Activated CD8-positive, alpha-beta T cell treated with anti-CD3 and anti-CD28 coated beads for 36 hours (primary cell): ENCODE data around the gene ABHD1. TPM values are rescaled to one million over a fixed set of nuclear protein-coding genes. Genes with fewer than 3 reads are reported as not detected.

Experiments used
- ATAC-seq: fragments of 200-7000 bp; cut with Tn5 transposase; one replicate; pipeline ENCODE4 v1.10.0; 2021; ENCODE audit warnings: mild to moderate bottlenecking, moderate library complexity
- CTCF ChIA-PET: fragments of 350-600 bp; sonication (Branson Sonifier 250); formaldehyde crosslinking; loops from one replicate; lab custom pipeline; 2021; ENCODE audit warnings: antibody characterized with exemption; lab: Charles Lee
- POLR2A ChIA-PET: fragments of 350-600 bp; sonication (Branson Sonifier 250); formaldehyde crosslinking; loops from one replicate; lab custom pipeline; 2021; ENCODE audit warnings: antibody characterized with exemption; lab: Charles Lee
- DNase-seq: peaks from one replicate; pipeline ENCODE4 v3.0.0-alpha.2; 2020
- H3K27ac Mint-ChIP-seq: one replicate; pipeline ENCODE4 v1.8.0; 2021; ENCODE audit warnings: mild to moderate bottlenecking, mixed read lengths
- H3K27me3 Mint-ChIP-seq: one replicate; pipeline ENCODE4 v1.8.0; 2021; ENCODE audit warnings: mixed read lengths
- H3K36me3 Mint-ChIP-seq: one replicate; pipeline ENCODE4 v1.8.0; 2021; ENCODE audit warnings: low read depth, mixed read lengths
- H3K4me1 Mint-ChIP-seq: one replicate; pipeline ENCODE4 v1.8.0; 2021; ENCODE audit warnings: low read depth, mixed read lengths
- H3K4me3 Mint-ChIP-seq: one replicate; pipeline ENCODE4 v1.8.0; 2021; ENCODE audit warnings: mild to moderate bottlenecking, moderate library complexity, mixed read lengths
- H3K9me3 Mint-ChIP-seq: one replicate; pipeline ENCODE4 v1.8.0; 2021; ENCODE audit warnings: mixed read lengths
- CTCF ChIP-seq: fragments of 200-600 bp; IDR thresholded peaks from one replicate; pipeline ENCODE4 v1.8.0; 2022; ENCODE audit warnings: antibody characterized with exemption, mild to moderate bottlenecking
- intact Hi-C: fragments of 100-400 bp; cut with micrococcal nuclease; formaldehyde crosslinking; loops from one replicate; pipeline ENCODE4 v1.10.0; 2022
- total RNA-seq, 2 experiments: library from RNA; stranded (reverse); gene quantifications; one replicate each; pipeline ENCODE4 v1.2.3, GENCODE V29; 2021

Gene ABHD1
- total RNA-seq, 2 experiments from 2014 or later: 0.36 to 0.50 TPM

- Mint-ChIP-seq H3K36me3 (peaks cover 9% of the 10 kb centered on the region), H3K4me1 (peaks cover 9% of the 10 kb centered on the region), H3K27me3 (no peaks in the 10 kb centered on the region), H3K4me3 (no peak overlapping the region), H3K9me3 (no peaks in the 10 kb centered on the region), H3K27ac (no peak overlapping the region)
- no peak for TF ChIP-seq CTCF
- intact Hi-C loops: no loop called here
- no peak for ATAC-seq
- ChIA-PET CTCF (interaction anchor here (1.3 kb wide), 1 partner anchor 176 kb away, joined by 3 read pairs; no protein-coding TSS in a partner anchor), POLR2A (interaction anchor here (0.5 kb wide), 1 partner anchor 92 kb away, joined by 3 read pairs; no protein-coding TSS in a partner anchor)
- no peak for DNase-seq
Measured at GRCh38 chr2:27126252-27126710, 2.7 kb downstream of the ABHD1 start.

GRCh38 chr2:27127883-27128667 is 4.5 kb downstream of the ABHD1 start:
- Mint-ChIP-seq H3K36me3 (peaks cover 21% of the 10 kb centered on the region), H3K4me3 (no peak overlapping the region), H3K9me3 (no peaks in the 10 kb centered on the region), H3K27ac (no peak overlapping the region), H3K27me3 (no peaks in the 10 kb centered on the region), H3K4me1 (peaks cover 14% of the 10 kb centered on the region)
- ChIA-PET CTCF (no interaction called here), POLR2A (no interaction called here)
- no peak for TF ChIP-seq CTCF
- DNase-seq (no peak), ATAC-seq (no peak)
- intact Hi-C loops: no loop called here

DNA sequence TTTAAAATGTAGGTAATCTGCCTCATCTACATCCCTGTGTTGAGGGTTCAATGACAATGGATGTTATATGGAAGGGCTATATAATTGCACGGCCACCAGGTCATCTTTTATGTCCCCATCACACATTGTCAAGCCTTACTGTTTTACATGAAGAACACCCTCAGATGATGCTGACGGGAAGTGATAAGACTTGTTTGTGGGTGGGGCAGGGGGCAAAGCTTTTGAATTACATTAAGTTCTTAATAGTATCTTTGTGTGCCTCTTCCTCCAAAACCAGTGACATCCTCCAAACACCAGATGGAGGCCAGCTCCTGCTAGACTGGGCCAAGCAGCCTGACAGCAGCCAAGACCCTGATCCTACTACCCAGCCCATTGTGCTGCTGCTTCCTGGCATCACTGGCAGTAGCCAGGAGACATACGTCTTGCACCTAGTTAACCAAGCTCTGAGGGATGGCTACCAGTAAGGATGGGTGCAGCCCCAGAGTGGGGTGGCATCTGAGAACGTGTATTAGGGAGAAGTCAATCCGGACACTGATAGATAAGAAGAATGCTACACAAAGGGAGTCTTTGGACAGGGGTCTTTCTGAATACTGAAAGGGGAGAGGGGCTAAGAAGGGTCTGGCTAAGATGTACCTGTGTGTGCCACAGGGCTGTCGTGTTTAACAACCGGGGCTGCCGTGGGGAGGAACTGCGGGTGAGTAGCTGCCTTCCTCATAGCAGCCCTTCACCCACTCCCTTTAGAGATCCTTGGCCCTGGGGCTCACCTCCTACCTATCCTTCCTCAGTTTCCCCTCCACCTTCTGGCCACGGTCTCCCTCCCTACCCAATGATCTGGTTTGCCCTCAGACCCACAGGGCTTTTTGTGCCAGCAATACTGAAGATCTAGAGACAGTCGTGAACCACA is 5.3 kb downstream of the ABHD1 start:
- no peak overlapping the region for H3K4me3 Mint-ChIP-seq
- H3K4me1 Mint-ChIP-seq: peaks cover 16% of the 10 kb centered on the region
- no peak for DNase-seq
- TF ChIP-seq CTCF: no peak
- no peaks in the 10 kb centered on the region for H3K27me3 Mint-ChIP-seq
- ChIA-PET CTCF (no interaction called here), POLR2A (no interaction called here)
- intact Hi-C loops: no loop called here
- no peaks in the 10 kb centered on the region for H3K9me3 Mint-ChIP-seq
- ATAC-seq: no peak
- peak overlapping the region; percentile 16 for H3K27ac Mint-ChIP-seq
- peaks cover 30% of the 10 kb centered on the region for H3K36me3 Mint-ChIP-seq

DNA sequence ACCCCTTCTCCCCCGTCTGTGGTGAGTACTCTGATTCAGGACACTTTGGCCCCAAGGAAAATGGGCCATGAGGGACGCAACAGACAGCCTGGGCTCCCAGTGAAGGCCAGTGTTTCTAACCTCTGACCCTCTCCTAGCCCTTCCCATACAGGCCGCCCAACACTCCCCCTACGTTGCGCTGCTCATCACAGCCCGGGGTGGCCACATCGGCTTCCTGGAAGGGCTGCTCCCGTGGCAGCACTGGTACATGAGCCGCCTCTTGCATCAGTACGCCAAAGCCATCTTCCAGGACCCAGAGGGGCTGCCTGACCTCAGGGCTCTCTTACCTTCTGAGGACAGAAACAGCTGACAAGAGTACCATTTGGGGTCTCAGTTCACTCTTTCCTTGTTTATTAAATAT is 6.8 kb downstream of the ABHD1 start:
- POLR2A ChIA-PET: no interaction called here
- peak overlapping the region; percentile 48 for H3K27ac Mint-ChIP-seq
- no peak for TF ChIP-seq CTCF
- no peak overlapping the region for H3K4me3 Mint-ChIP-seq
- no peak for DNase-seq
- CTCF ChIA-PET: no interaction called here
- H3K27me3 Mint-ChIP-seq: no peaks in the 10 kb centered on the region
- no peak for ATAC-seq
- peaks cover 16% of the 10 kb centered on the region for H3K4me1 Mint-ChIP-seq
- H3K9me3 Mint-ChIP-seq: no peaks in the 10 kb centered on the region
- peaks cover 31% of the 10 kb centered on the region for H3K36me3 Mint-ChIP-seq
- intact Hi-C loops: no loop called here
